Caco-2 (cell line): ENCODE results near the gene DPM2. TPM values are rescaled to one million over a fixed set of nuclear protein-coding genes. Genes with fewer than 3 reads are reported as not detected.

Source experiments
- BruUV-seq: library from RNA; stranded (reverse); fragments of 400-500 nt; replicated peaks from 2 replicates; lab custom pipeline; 2021; lab: Mats Ljungman, UMichigan
- CTCF ChIA-PET: fragments of 300-600 bp; sonication (Branson Sonifier 250); formaldehyde crosslinking; loops from one replicate; lab custom pipeline; 2022; ENCODE audit warnings: antibody characterized with exemption; lab: Charles Lee
- POLR2A ChIA-PET: fragments of 300-600 bp; sonication (Branson Sonifier 250); formaldehyde crosslinking; loops from one replicate; lab custom pipeline; 2022; ENCODE audit warnings: antibody characterized with exemption; lab: Charles Lee
- DNase-seq, 2 experiments: peaks; one replicate each; pipeline versions ENCODE4 v3.0.0 to v3.0.0-alpha.2; 2020 to 2022
- H3K27me3 ChIP-seq: replicated peaks from 2 replicates; pipeline ENCODE4 v1.6.0; 2011; ENCODE audit warnings: low read length; ENCODE audit not compliant: control insufficient read depth, insufficient read depth
- H3K36me3 ChIP-seq: 2 replicates; pipeline ENCODE4 v1.5.1; 2011; ENCODE audit warnings: low read length; ENCODE audit not compliant: control insufficient read depth, insufficient read depth
- H3K4me1 ChIP-seq: fragments of 250-450 bp; sonication (Bioruptor Pico); 2 replicates; pipeline ENCODE4 v1.5.1; 2020; ENCODE audit warnings: mild to moderate bottlenecking
- H3K4me3 ChIP-seq: 2 replicates; pipeline ENCODE4 v1.5.1; 2011; ENCODE audit warnings: low read depth, mild to moderate bottlenecking, control low read depth, low read length
- H3K9me3 ChIP-seq: fragments of 250-450 bp; sonication (Bioruptor Pico); 2 replicates; pipeline ENCODE4 v1.5.1; 2020; ENCODE audit warnings: mild to moderate bottlenecking, moderate library complexity
- H3K27ac Mint-ChIP-seq: one replicate; pipeline ENCODE4 v1.8.0; 2022; ENCODE audit warnings: mixed read lengths; ENCODE audit not compliant: unreplicated experiment
- H3K27me3 Mint-ChIP-seq: one replicate; pipeline ENCODE4 v1.8.0; 2022; ENCODE audit warnings: mixed read lengths; ENCODE audit not compliant: insufficient read depth, unreplicated experiment
- H3K36me3 Mint-ChIP-seq: one replicate; pipeline ENCODE4 v1.8.0; 2022; ENCODE audit warnings: mild to moderate bottlenecking, mixed read lengths; ENCODE audit not compliant: insufficient read depth, unreplicated experiment
- H3K4me1 Mint-ChIP-seq: one replicate; pipeline ENCODE4 v1.8.0; 2022; ENCODE audit warnings: low read depth, mixed read lengths; ENCODE audit not compliant: unreplicated experiment
- H3K4me3 Mint-ChIP-seq: one replicate; pipeline ENCODE4 v1.8.0; 2022; ENCODE audit warnings: mild to moderate bottlenecking, moderate library complexity, mixed read lengths; ENCODE audit not compliant: unreplicated experiment
- H3K9me3 Mint-ChIP-seq: one replicate; pipeline ENCODE4 v1.8.0; 2022; ENCODE audit warnings: mixed read lengths; ENCODE audit not compliant: unreplicated experiment
- CTCF ChIP-seq, 2 experiments: fragments of 200-600 bp in 1 of 2; IDR thresholded peaks; 1 replicate in 1 of 2; 2 replicates in 1 of 2; pipeline versions ENCODE4 v1.5.1 to v1.8.0; 2011 to 2022; ENCODE audit warnings: antibody characterized with exemption in 1 of 2, control low read depth in 1 of 2, inconsistent platforms in 1 of 2, low read depth in 1 of 2, low read length in 1 of 2, mild to moderate bottlenecking in 1 of 2, moderate library complexity in 1 of 2; ENCODE audit not compliant: insufficient read depth in 1 of 2, severe bottlenecking in 1 of 2, unreplicated experiment in 1 of 2
- intact Hi-C: fragments of 100-400 bp; cut with micrococcal nuclease; formaldehyde crosslinking; loops from one replicate; pipeline ENCODE4 v1.10.0; 2022; ENCODE audit not compliant: unreplicated experiment
- total RNA-seq: library from RNA; stranded (reverse); gene quantifications from 2 replicates; pipeline ENCODE4 v1.2.3, GENCODE V29; 2022

DPM2 gene
- total RNA-seq, 1 experiment from 2014 or later: 38.7 TPM

- peaks cover 7% of the 10 kb centered on the region for H3K4me1 Mint-ChIP-seq
- H3K4me3 Mint-ChIP-seq: no peak overlapping the region
- Histone ChIP-seq H3K36me3 (no peaks in the 10 kb centered on the region), H3K27me3 (no peaks in the 10 kb centered on the region), H3K4me1 (peaks cover 23% of the 10 kb centered on the region), H3K9me3 (no peaks in the 10 kb centered on the region), H3K4me3 (no peak overlapping the region)
- DNase-seq: no peak
- intact Hi-C loops: no loop called here
- H3K27ac Mint-ChIP-seq: no peak overlapping the region
- ChIA-PET POLR2A (no interaction called here), CTCF (no interaction called here)
- TF ChIP-seq CTCF (IDR thresholded peaks at IDR 0.05; ENCODE audit: insufficient read depth in 1 of 2, low read depth in 1 of 2, low read length in 1 of 2, severe bottlenecking in 1 of 2, unreplicated experiment in 1 of 2): no peak
- BruUV-seq: no TSS peak
- peaks cover 6% of the 10 kb centered on the region for H3K36me3 Mint-ChIP-seq
- H3K27me3 Mint-ChIP-seq: no peaks in the 10 kb centered on the region
- no peaks in the 10 kb centered on the region for H3K9me3 Mint-ChIP-seq
These were observed 32.5 kb downstream of the DPM2 start for GRCh38 chr9:127905004-127905728.

GRCh38 chr9:127904561-127905003 is 33.1 kb downstream of the DPM2 start:
- H3K27ac Mint-ChIP-seq: peak overlapping the region; percentile 47
- no peaks in the 10 kb centered on the region for H3K9me3 Mint-ChIP-seq
- no peak for TF ChIP-seq CTCF (IDR thresholded peaks at IDR 0.05; ENCODE audit: insufficient read depth in 1 of 2, low read depth in 1 of 2, low read length in 1 of 2, severe bottlenecking in 1 of 2, unreplicated experiment in 1 of 2)
- intact Hi-C loops: no loop called here
- H3K4me3 ChIP-seq: no peak overlapping the region
- no TSS peak for BruUV-seq
- no peaks in the 10 kb centered on the region for H3K27me3 ChIP-seq
- ChIA-PET POLR2A (no interaction called here), CTCF (no interaction called here)
- H3K36me3 ChIP-seq: no peaks in the 10 kb centered on the region
- H3K4me3 Mint-ChIP-seq: no peak overlapping the region
- no peak for DNase-seq
- H3K27me3 Mint-ChIP-seq: no peaks in the 10 kb centered on the region
- H3K36me3 Mint-ChIP-seq: peaks cover 6% of the 10 kb centered on the region
- no peaks in the 10 kb centered on the region for H3K9me3 ChIP-seq
- peaks cover 29% of the 10 kb centered on the region for H3K4me1 ChIP-seq
- H3K4me1 Mint-ChIP-seq: peaks cover 7% of the 10 kb centered on the region

GRCh38 chr9:127903557-127904475 is 33.8 kb downstream of the DPM2 start:
- Histone ChIP-seq H3K4me1 (peaks cover 31% of the 10 kb centered on the region), H3K36me3 (no peaks in the 10 kb centered on the region), H3K9me3 (no peaks in the 10 kb centered on the region), H3K27me3 (no peaks in the 10 kb centered on the region), H3K4me3 (no peak overlapping the region)
- Mint-ChIP-seq H3K27me3 (no peaks in the 10 kb centered on the region), H3K9me3 (no peaks in the 10 kb centered on the region), H3K27ac (peak overlapping the region; percentile 47), H3K36me3 (peaks cover 6% of the 10 kb centered on the region), H3K4me1 (peaks cover 7% of the 10 kb centered on the region), H3K4me3 (no peak overlapping the region)
- POLR2A ChIA-PET: no interaction called here
- TF ChIP-seq CTCF (IDR thresholded peaks at IDR 0.05; ENCODE audit: insufficient read depth in 1 of 2, low read depth in 1 of 2, low read length in 1 of 2, severe bottlenecking in 1 of 2, unreplicated experiment in 1 of 2): no peak
- no TSS peak for BruUV-seq
- intact Hi-C loops: no loop called here
- no peak for DNase-seq
- CTCF ChIA-PET: no interaction called here
